ENCODE measurements around the gene ZNF708. TPM values are rescaled to one million over a fixed set of nuclear protein-coding genes. Genes with fewer than 3 reads are reported as not detected.

ZNF708 gene
- total RNA-seq: 2.1 and 2.3 TPM in 2 replicates

DNA sequence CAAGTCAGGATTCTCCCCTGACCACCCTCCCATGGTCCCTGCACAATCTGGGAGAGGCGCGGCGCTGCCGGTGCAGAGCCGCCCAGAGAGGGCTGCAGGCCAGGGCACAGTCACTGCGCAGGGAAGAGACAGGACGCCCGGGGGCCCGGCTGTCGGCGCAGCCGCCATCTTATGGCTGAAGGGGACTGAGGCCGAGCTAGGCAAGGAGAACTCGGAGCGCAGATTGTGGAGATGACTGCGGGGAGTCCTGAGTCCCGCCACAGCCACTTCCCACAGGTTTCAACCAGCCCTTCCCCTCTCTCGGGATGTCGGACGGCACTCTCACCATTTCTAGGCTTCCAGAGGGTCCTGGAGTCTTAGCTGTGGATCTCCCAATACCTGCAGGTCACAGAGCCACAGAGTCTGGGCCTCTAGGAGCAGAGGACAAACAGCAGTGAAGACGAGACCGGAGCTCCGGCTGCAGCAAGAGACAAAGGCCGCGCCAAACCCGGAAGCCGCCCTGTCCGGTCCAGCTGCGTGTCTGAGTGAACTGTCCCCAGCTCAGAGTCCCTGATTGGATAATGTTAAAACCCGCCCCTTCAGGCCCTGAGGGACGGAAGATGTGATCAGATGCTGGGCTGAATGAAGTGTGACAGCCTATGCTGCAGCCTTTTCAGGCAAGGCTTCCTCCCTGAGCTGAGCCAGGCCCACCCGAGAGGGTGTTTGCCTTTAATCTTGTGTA lies at the start of gene ZNF708:
Gene ZNF708, minus strand, starts transcription at position 526 of the 721 bp plus-strand sequence. Its CDS starts 198 bp downstream, at position 328.

DNA sequence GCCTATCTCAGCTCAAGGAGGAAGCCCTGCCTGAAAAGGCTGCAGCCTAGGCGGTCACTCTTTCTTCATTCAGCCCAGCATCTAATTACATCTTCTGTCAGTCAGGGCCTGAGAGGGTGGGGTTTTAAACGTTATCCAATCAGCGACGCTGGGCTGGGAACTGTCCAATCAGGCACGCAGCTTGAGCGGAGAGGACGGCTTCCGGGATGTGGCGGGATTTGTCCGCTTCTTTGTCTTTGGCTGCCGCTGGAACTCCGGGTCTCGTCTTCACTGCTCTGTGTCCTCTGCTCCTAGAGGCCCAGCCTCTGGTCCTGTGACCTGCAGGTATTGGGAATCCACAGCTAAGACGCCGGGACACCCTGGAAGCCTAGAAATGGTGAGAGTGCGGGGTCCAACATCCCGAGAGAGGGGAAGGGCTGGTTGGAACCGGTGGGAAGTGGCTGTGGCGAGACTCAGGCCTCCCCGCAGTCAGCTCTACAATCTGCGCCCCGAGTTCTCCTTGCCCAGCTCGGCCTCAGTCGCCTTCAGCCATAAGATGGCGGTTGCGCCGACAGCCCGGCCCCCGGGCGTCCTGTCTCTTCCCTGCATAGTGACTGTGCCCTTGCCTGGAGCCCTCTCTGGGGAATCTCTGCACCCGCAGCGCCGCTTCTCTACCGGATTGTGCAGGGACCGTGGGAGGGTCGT lies 29.7 kb upstream of the ZNF708 start, which contains the start of gene ZNF738:
Gene ZNF738, plus strand, starts transcription at position 233 of the 684 bp plus-strand sequence. Its CDS starts 141 bp downstream, at position 374.

Other genes with a start within 250 kb of the ZNF708 start
- 7.2 and 13.9 TPM in 2 replicates for gene ZNF714, start 247.2 kb downstream of the ZNF708 start, total RNA-seq
- gene ZNF431, start 187.4 kb downstream of the ZNF708 start, total RNA-seq: 6.6 and 9.9 TPM in 2 replicates
- 7.5 TPM in 2 replicates for gene ZNF738, start 29.6 kb upstream of the ZNF708 start, total RNA-seq
- gene ZNF493, start 67.7 kb upstream of the ZNF708 start, total RNA-seq: 3.2 and 7.4 TPM in 2 replicates
- gene ZNF429, start 176.2 kb upstream of the ZNF708 start, total RNA-seq: 4.5 and 5.5 TPM in 2 replicates

Data from airway epithelial cell (primary cell).